ENCODE measurements around the gene CATSPER2. TPM values are rescaled to one million over a fixed set of nuclear protein-coding genes. Genes with fewer than 3 reads are reported as not detected.
"Not testable (repeated sequence)": the region's sequence is repeated elsewhere in the genome, so short reads cannot be mapped to it uniquely, and the experiment has no call there.

Gene CATSPER2
- total RNA-seq, 2 experiments from 2014 or later, result 13.9 to 15.3 TPM

DNA sequence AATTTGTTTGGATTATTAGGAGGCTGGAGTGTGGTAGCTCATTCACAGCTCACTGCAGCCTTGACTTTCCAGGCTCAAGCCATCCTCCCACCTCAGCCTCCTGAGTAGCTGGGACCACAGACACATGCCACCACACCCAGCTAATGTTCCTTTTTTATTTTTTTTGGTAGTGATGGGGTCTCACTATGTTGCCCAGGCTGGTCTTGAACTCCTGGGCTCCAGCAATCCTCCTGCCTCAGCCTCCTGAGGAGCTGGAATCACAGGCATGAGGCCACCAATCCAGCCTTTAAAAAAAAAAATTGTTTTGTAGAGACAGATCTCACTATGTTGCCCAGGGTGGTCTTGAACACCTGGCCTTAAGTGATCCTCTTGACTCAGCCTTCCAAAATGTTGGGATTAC lies 21.7 kb downstream of the CATSPER2 start:
- POLR2A ChIA-PET; DNase-seq (ENCODE audit: low spot score); H3K4me1 ChIP-seq (ENCODE audit: insufficient read depth, low read length, poor library complexity, severe bottlenecking); H2AFZ ChIP-seq (ENCODE audit: low read length); H3K4me2 ChIP-seq (ENCODE audit: low read length); intact Hi-C loops (cut with micrococcal nuclease; ENCODE audit: unreplicated experiment); H4K20me1 ChIP-seq (ENCODE audit: insufficient read depth, low read length); BruUV-seq (replicated peaks); H3K9me3 ChIP-seq (ENCODE audit: low read length); H3K79me2 ChIP-seq (ENCODE audit: insufficient read depth, low read depth, low read length); H3K4me3 ChIP-seq (ENCODE audit: low read depth, low read length, poor library complexity, severe bottlenecking); CTCF ChIA-PET (ENCODE audit: unreplicated experiment); H3K9me2 ChIP-seq (ENCODE audit: insufficient read depth, low read length); H3K36me3 ChIP-seq (ENCODE audit: insufficient read depth, low read length); H3K27ac ChIP-seq (ENCODE audit: low read depth, low read length, poor library complexity, severe bottlenecking): not testable (repeated sequence)

DNA sequence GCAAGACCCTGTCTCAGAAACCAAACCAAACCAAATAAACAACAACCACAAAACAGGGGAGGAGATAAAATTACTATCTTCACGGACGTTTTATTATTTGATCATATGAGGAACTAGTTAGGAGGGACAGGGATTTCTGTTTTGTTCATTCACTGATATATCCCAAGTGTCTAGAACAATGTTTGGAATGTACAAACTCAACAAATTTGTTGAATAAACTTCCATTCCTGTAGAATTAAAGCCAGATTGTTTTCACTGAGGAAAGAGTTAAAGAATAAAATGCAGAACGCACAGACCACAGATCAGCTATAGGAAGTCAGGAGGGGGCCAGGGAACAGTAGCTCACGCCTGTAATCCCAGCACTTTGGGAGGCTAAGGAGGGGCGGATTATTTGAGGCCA lies 23.5 kb downstream of the CATSPER2 start:
- intact Hi-C loops (cut with micrococcal nuclease; ENCODE audit: unreplicated experiment), result no loop called here

DNA sequence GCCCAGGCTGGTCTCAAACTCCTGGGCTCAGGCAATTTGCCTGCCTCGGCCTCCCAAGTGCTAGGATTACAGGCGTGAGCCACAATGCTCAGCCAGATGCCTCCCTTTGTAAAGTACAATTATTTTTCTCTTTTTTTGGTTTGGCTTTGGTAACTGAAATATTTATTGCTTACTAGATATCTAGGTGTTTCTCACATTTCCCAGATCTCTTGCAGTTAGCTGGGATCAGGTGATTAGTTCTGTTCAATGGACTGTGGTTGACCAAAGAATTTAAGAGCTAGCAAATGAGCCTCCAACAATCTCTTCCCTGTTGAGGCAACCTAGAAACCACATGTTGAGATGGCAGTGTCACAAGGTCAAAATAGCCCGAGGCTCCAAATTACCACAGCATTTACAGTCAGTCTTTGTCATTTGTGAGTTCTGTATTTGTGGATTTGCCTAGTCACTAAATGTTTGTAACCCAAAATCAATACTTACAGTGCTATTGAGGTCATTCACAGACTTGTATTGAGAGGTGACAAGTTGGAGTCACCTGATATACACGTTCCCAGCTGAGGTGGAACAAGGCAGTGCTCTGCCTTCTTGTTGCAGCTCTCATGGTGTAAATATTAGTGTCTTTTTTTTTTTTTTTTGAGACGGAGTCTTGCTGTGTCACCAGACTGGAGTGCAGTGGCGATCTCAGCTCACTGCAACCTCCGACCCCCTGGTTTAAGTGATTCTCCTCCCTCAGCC lies 26.4 kb downstream of the CATSPER2 start:
- CTCF ChIA-PET (ENCODE audit: unreplicated experiment); H3K4me2 ChIP-seq (ENCODE audit: low read length); H3K36me3 ChIP-seq (ENCODE audit: insufficient read depth, low read length); H3K9me3 ChIP-seq (ENCODE audit: low read length); H3K4me1 ChIP-seq (ENCODE audit: insufficient read depth, low read length, poor library complexity, severe bottlenecking); H3K9me2 ChIP-seq (ENCODE audit: insufficient read depth, low read length); intact Hi-C loops (cut with micrococcal nuclease; ENCODE audit: unreplicated experiment); H2AFZ ChIP-seq (ENCODE audit: low read length); BruUV-seq (replicated peaks); POLR2A ChIA-PET; H3K4me3 ChIP-seq (ENCODE audit: low read depth, low read length, poor library complexity, severe bottlenecking); H4K20me1 ChIP-seq (ENCODE audit: insufficient read depth, low read length); DNase-seq (ENCODE audit: low spot score); H3K79me2 ChIP-seq (ENCODE audit: insufficient read depth, low read depth, low read length); H3K27ac ChIP-seq (ENCODE audit: low read depth, low read length, poor library complexity, severe bottlenecking): not testable (repeated sequence)

More for the DNA sequence above, 23.5 kb downstream of the CATSPER2 start:
- CTCF ChIA-PET (ENCODE audit: unreplicated experiment), result no interaction called here
- POLR2A ChIA-PET, result no interaction called here
- Histone ChIP-seq H3K79me2 (ENCODE audit: insufficient read depth, low read depth, low read length) (no peaks in the 10 kb centered on the region), H3K27ac (ENCODE audit: low read depth, low read length, poor library complexity, severe bottlenecking) (no peak overlapping the region), H3K4me1 (ENCODE audit: insufficient read depth, low read length, poor library complexity, severe bottlenecking) (no peaks in the 10 kb centered on the region), H3K9me3 (ENCODE audit: low read length) (no peaks in the 10 kb centered on the region), H3K4me3 (ENCODE audit: low read depth, low read length, poor library complexity, severe bottlenecking) (no peak overlapping the region), H3K36me3 (ENCODE audit: insufficient read depth, low read length) (no peaks in the 10 kb centered on the region), H3K4me2 (ENCODE audit: low read length) (no peak overlapping the region), H3K9me2 (ENCODE audit: insufficient read depth, low read length) (no peaks in the 10 kb centered on the region), H4K20me1 (ENCODE audit: insufficient read depth, low read length) (no peaks in the 10 kb centered on the region), H2AFZ (ENCODE audit: low read length) (no peak overlapping the region)
- no peak for DNase-seq (ENCODE audit: low spot score)
- no peak for TF ChIP-seq EZH2phosphoT487 (IDR thresholded peaks at IDR 0.05; ENCODE audit: borderline replicate concordance, low read depth, low read length)
- TF ChIP-seq, protein P1, sequence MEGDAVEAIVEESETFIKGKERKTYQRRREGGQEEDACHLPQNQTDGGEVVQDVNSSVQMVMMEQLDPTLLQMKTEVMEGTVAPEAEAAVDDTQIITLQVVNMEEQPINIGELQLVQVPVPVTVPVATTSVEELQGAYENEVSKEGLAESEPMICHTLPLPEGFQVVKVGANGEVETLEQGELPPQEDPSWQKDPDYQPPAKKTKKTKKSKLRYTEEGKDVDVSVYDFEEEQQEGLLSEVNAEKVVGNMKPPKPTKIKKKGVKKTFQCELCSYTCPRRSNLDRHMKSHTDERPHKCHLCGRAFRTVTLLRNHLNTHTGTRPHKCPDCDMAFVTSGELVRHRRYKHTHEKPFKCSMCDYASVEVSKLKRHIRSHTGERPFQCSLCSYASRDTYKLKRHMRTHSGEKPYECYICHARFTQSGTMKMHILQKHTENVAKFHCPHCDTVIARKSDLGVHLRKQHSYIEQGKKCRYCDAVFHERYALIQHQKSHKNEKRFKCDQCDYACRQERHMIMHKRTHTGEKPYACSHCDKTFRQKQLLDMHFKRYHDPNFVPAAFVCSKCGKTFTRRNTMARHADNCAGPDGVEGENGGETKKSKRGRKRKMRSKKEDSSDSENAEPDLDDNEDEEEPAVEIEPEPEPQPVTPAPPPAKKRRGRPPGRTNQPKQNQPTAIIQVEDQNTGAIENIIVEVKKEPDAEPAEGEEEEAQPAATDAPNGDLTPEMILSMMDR (conservative IDR thresholded peaks at IDR 0.05; ENCODE audit: low read length), result no peak
- BruUV-seq (replicated peaks), result no TSS peak

DNA sequence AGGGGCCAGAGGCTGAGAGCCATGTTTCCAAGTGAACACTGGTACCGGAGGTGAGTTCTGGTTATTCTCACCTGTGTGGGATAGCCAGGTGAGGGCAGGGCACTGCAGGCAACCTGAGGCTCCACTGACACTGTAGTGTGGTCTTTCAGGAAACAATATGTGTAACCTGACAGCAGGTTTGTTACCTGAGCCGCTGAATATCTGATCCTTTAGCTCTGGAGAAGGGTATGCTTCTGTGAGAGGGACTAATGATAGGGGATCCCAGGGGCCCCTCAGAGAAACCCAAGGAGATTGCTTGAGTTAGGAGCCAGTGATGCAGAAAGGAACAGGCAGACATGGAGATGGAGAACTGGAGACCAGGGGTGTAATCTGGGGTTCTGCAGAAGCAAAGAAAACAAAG lies 29.9 kb downstream of the CATSPER2 start, which contains the start of gene STRC:
TSS of gene STRC (minus strand) at position 101 of the 400 bp plus-strand sequence. CDS start at position 23, 78 bp downstream.
- POLR2A ChIA-PET; DNase-seq (ENCODE audit: low spot score); H3K79me2 ChIP-seq (ENCODE audit: insufficient read depth, low read depth, low read length); H3K36me3 ChIP-seq (ENCODE audit: insufficient read depth, low read length); CTCF ChIA-PET (ENCODE audit: unreplicated experiment); H3K4me1 ChIP-seq (ENCODE audit: insufficient read depth, low read length, poor library complexity, severe bottlenecking); intact Hi-C loops (cut with micrococcal nuclease; ENCODE audit: unreplicated experiment); H3K4me3 ChIP-seq (ENCODE audit: low read depth, low read length, poor library complexity, severe bottlenecking); H3K27ac ChIP-seq (ENCODE audit: low read depth, low read length, poor library complexity, severe bottlenecking); H3K4me2 ChIP-seq (ENCODE audit: low read length); H4K20me1 ChIP-seq (ENCODE audit: insufficient read depth, low read length); BruUV-seq (replicated peaks); H2AFZ ChIP-seq (ENCODE audit: low read length); H3K9me2 ChIP-seq (ENCODE audit: insufficient read depth, low read length); H3K9me3 ChIP-seq (ENCODE audit: low read length): not testable (repeated sequence)

DNA sequence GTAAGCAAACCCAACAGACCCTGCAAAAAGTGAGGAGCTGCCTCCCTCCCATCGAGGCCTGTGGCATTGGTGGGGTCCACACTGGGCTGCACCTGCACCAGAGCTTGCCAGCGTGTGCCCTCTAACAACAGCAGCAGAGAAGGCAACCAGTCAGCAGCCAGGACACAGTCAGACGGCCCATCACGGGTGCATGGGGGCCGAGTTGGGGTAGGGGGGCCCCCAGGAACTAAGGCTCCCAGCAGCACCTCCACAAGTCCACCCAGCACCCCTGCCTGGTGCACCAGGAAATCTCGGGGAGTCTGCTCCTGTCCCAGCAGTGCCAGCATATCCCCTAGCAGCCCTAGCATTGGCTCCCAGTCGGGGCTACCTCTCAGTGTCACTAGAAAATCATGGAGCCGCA lies 30.9 kb downstream of the CATSPER2 start:
- H3K9me2 ChIP-seq (ENCODE audit: insufficient read depth, low read length); H3K27ac ChIP-seq (ENCODE audit: low read depth, low read length, poor library complexity, severe bottlenecking); H3K4me2 ChIP-seq (ENCODE audit: low read length); intact Hi-C loops (cut with micrococcal nuclease; ENCODE audit: unreplicated experiment); H3K36me3 ChIP-seq (ENCODE audit: insufficient read depth, low read length); H2AFZ ChIP-seq (ENCODE audit: low read length); CTCF ChIA-PET (ENCODE audit: unreplicated experiment); BruUV-seq (replicated peaks); H4K20me1 ChIP-seq (ENCODE audit: insufficient read depth, low read length); POLR2A ChIA-PET; H3K79me2 ChIP-seq (ENCODE audit: insufficient read depth, low read depth, low read length); DNase-seq (ENCODE audit: low spot score); H3K9me3 ChIP-seq (ENCODE audit: low read length); H3K4me1 ChIP-seq (ENCODE audit: insufficient read depth, low read length, poor library complexity, severe bottlenecking); H3K4me3 ChIP-seq (ENCODE audit: low read depth, low read length, poor library complexity, severe bottlenecking): not testable (repeated sequence)

DNA sequence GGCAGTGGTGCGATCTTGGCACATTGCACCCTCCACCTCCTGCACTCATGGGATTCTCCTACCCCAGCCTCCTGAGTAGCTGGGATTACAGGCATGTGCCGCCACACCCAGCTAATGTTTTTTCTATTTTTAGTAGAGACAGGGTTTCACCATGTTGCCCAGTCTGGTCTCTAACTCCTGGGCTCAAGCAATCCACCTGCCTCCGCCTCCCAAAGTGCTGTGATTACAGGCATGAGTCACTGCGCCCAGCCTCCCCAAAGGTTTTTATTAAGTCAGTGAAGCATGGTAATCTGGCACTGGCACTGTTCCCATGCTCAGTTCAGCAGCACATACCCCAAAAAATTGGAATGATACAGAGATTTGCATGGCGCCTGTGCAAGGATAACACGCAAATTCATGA lies 46.4 kb downstream of the CATSPER2 start:
- intact Hi-C loops (cut with micrococcal nuclease; ENCODE audit: unreplicated experiment); H3K9me3 ChIP-seq (ENCODE audit: low read length); H3K9me2 ChIP-seq (ENCODE audit: insufficient read depth, low read length); H3K27ac ChIP-seq (ENCODE audit: low read depth, low read length, poor library complexity, severe bottlenecking); H3K4me2 ChIP-seq (ENCODE audit: low read length); H4K20me1 ChIP-seq (ENCODE audit: insufficient read depth, low read length); H2AFZ ChIP-seq (ENCODE audit: low read length); H3K79me2 ChIP-seq (ENCODE audit: insufficient read depth, low read depth, low read length); H3K4me3 ChIP-seq (ENCODE audit: low read depth, low read length, poor library complexity, severe bottlenecking); DNase-seq (ENCODE audit: low spot score); H3K36me3 ChIP-seq (ENCODE audit: insufficient read depth, low read length); CTCF ChIA-PET (ENCODE audit: unreplicated experiment); H3K4me1 ChIP-seq (ENCODE audit: insufficient read depth, low read length, poor library complexity, severe bottlenecking); BruUV-seq (replicated peaks): not testable (repeated sequence)
- POLR2A ChIA-PET, result interaction anchor here (0.7 kb wide), 1 partner anchor 47 kb away, joined by 5 read pairs; no protein-coding TSS in a partner anchor

Measured in OCI-LY7 (cell line).